Colonic mucosa (tissue), 4 donors: ENCODE data around the gene RRM2. TPM values are rescaled to one million over a fixed set of nuclear protein-coding genes. Genes with fewer than 3 reads are reported as not detected.

ENCODE experiments used
- DNase-seq: peaks from one replicate; pipeline ENCODE4 v3.0.0-alpha.2; 2020
- H3K27ac ChIP-seq: fragments of 200-600 bp; one replicate; pipeline ENCODE4 v1.8.0; 2021
- H3K27me3 ChIP-seq: fragments of 200-600 bp; one replicate; pipeline ENCODE4 v1.8.0; 2021
- H3K36me3 ChIP-seq: fragments of 200-600 bp; one replicate; pipeline ENCODE4 v1.8.0; 2021
- H3K4me1 ChIP-seq: fragments of 200-600 bp; one replicate; pipeline ENCODE4 v1.8.0; 2021; ENCODE audit warnings: mild to moderate bottlenecking
- H3K4me3 ChIP-seq: fragments of 200-600 bp; one replicate; pipeline ENCODE4 v1.8.0; 2021
- H3K9ac ChIP-seq, 2 donors: one replicate each; pipeline ENCODE4 v1.7.0; 2013; ENCODE audit warnings: control low read depth in 2 of 2, low read depth in 2 of 2, low read length in 2 of 2
- H3K9me3 ChIP-seq: fragments of 200-600 bp; one replicate; pipeline ENCODE4 v1.8.0; 2021
- CTCF ChIP-seq: fragments of 200-600 bp; IDR thresholded peaks from one replicate; pipeline ENCODE4 v1.8.0; 2022; ENCODE audit warnings: antibody characterized with exemption, mild to moderate bottlenecking
- intact Hi-C: fragments of 100-400 bp; cut with DNase I; formaldehyde crosslinking; loops from one replicate; pipeline ENCODE4 v1.14.1; 2022
- total RNA-seq, 2 donors: library from RNA; stranded (reverse); fragmentation: NEBNext Ultra II Directional in 1 of 2; extraction: Animal tissue kit (Norgen Biotek cat#: 25700) in 1 of 2; gene quantifications; one replicate each; pipeline ENCODE4 v1.2.1, GENCODE V29; 2021
- donor health status: healthy.
- donor health status: DM: no; HTN: no; CAD: no.
- donor health status: DM: no; HTN: no; CAD: no.

RRM2 gene
- total RNA-seq, 2 donors from 2014 or later: 54.3 to 216 TPM

GRCh38 chr2:10125842-10126631, 3.5 kb downstream of the RRM2 start:
- Histone ChIP-seq H3K27me3 (no peaks in the 10 kb centered on the region), H3K4me1 (peaks cover 34% of the 10 kb centered on the region), H3K27ac (peak overlapping the region; percentile 3), H3K36me3 (no peaks in the 10 kb centered on the region), H3K4me3 (no peak overlapping the region), H3K9me3 (no peaks in the 10 kb centered on the region), H3K9ac (peak overlapping the region in 1 of 2 donors; percentile 49)
- DNase-seq: no peak
- no peak for TF ChIP-seq CTCF
- intact Hi-C loops: loop anchor here (2.0 to 10.0 kb wide), 2 partner anchors 309 to 539 kb away; no protein-coding TSS in a partner anchor

- Histone ChIP-seq H3K36me3 (no peaks in the 10 kb centered on the region), H3K9me3 (no peaks in the 10 kb centered on the region), H3K4me1 (peaks cover 32% of the 10 kb centered on the region), H3K27me3 (no peaks in the 10 kb centered on the region), H3K27ac (no peak overlapping the region), H3K9ac (no peak overlapping the region), H3K4me3 (no peak overlapping the region)
- DNase-seq: no peak
- intact Hi-C loops: loop anchor here (10.0 kb wide), 1 partner anchor 538 kb away; no protein-coding TSS in a partner anchor
- TF ChIP-seq CTCF: no peak
Measured at GRCh38 chr2:10126632-10127026, 4.1 kb downstream of the RRM2 start.

GRCh38 chr2:10128420-10128819, 5.9 kb downstream of the RRM2 start:
- H3K9ac ChIP-seq: no peak overlapping the region
- H3K27me3 ChIP-seq: no peaks in the 10 kb centered on the region
- no peak overlapping the region for H3K27ac ChIP-seq
- intact Hi-C loops: loop anchor here (10.0 kb wide), 1 partner anchor 536 kb away; no protein-coding TSS in a partner anchor
- H3K4me1 ChIP-seq: peaks cover 21% of the 10 kb centered on the region
- H3K9me3 ChIP-seq: no peaks in the 10 kb centered on the region
- no peak for TF ChIP-seq CTCF
- H3K4me3 ChIP-seq: no peak overlapping the region
- H3K36me3 ChIP-seq: no peaks in the 10 kb centered on the region
- DNase-seq: no peak

- TF ChIP-seq CTCF: no peak
- Histone ChIP-seq H3K4me1 (peaks cover 13% of the 10 kb centered on the region), H3K9me3 (no peaks in the 10 kb centered on the region), H3K27me3 (no peaks in the 10 kb centered on the region), H3K27ac (no peak overlapping the region), H3K4me3 (no peak overlapping the region), H3K9ac (no peak overlapping the region), H3K36me3 (no peaks in the 10 kb centered on the region)
- DNase-seq: no peak
- intact Hi-C loops: loop anchor here (10.0 kb wide), 1 partner anchor 535 kb away; no protein-coding TSS in a partner anchor
Measured at GRCh38 chr2:10129490-10129889, 7.0 kb downstream of the RRM2 start.

- intact Hi-C loops: no loop called here
- no peak for DNase-seq
- Histone ChIP-seq H3K9me3 (no peaks in the 10 kb centered on the region), H3K4me3 (no peak overlapping the region), H3K27me3 (no peaks in the 10 kb centered on the region), H3K9ac (no peak overlapping the region), H3K36me3 (no peaks in the 10 kb centered on the region), H3K27ac (no peak overlapping the region), H3K4me1 (peaks cover under 1% of the 10 kb centered on the region)
- TF ChIP-seq CTCF: no peak
Measured at GRCh38 chr2:10132043-10132575, 9.6 kb downstream of the RRM2 start.
